HG02852 (cell line): Measurements from ENCODE around the gene MS4A2.
"Not testable (repeated sequence)": the region's sequence is repeated elsewhere in the genome, so short reads cannot be mapped to it uniquely, and the experiment has no call there.

Experiments used
- ATAC-seq: cut with Tn5 transposase; IDR thresholded peaks from one replicate; pipeline ENCODE4 v1.9.1; 2021; ENCODE audit warnings: mild to moderate bottlenecking, moderate library complexity; ENCODE audit not compliant: unreplicated experiment

Gene MS4A2

DNA sequence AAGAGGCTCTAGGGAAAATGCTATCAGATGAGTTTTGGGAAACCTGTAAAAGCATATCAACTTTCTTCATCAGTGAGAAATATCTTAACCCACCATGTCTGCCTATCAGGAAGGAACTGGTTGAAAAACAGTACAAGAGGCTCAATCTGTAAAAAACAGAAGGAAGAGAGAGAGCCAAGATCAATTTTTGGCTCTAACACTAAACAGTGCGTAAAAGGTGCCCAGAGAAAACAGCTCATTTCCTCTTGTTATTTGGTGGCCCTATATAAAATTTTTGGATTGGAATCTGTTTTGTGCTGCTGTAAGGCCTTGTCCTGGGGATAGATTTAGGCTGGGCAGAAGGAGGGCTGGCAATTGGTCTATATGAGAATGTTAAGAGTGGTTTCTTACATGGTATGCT lies 12.1 kb downstream of the MS4A2 start:
- no peak for ATAC-seq

DNA sequence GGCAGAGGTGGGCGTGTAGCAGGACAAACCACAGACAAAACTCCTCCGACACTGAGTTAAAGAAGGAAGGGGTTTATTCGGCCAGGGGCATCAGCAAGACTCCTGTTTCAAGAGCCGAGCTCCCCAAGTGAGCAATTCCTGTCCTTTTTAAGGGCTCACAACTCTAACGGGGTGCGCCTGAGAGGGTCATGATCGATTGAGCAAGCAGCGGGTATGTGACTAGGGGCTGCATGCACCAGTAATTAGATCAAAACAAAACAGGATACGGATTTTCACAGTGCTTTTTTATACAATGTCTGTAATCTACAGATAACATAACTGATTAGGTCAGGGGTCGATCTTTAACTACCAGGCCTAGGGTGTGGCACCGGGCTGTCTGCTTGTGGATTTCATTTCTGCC lies 12.9 kb downstream of the MS4A2 start:
- not testable (repeated sequence) for ATAC-seq

DNA sequence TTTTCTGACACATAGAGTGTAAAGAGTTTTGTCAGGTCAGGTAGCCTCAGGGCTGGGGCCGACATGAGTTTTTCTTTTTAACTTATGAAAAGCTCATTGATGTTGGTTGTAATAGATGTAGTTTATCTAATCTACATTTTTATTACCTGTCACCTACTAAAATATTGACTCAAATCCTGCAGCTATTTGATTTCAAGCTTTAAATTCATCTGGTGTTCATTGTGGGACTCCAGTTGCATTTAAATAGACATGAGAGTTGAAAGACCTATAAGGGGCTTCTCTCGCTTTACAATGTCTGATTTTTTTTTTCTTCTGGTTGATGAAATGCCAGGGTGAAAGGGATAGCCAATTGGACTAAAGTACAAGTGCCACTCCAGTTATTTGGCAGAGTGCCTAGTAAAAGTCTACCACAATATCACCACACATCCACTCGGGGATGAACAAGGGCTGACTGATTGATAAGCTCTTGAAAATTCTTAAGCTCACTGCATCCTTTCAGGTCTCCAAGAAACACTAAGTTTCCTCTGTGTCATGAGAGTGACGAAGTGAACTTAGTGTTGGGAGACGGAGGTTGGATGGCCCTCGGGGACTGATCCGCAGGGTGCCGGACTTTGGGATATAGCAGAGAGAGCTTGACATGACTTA lies 16.1 kb downstream of the MS4A2 start:
- ATAC-seq: not testable (repeated sequence)

DNA sequence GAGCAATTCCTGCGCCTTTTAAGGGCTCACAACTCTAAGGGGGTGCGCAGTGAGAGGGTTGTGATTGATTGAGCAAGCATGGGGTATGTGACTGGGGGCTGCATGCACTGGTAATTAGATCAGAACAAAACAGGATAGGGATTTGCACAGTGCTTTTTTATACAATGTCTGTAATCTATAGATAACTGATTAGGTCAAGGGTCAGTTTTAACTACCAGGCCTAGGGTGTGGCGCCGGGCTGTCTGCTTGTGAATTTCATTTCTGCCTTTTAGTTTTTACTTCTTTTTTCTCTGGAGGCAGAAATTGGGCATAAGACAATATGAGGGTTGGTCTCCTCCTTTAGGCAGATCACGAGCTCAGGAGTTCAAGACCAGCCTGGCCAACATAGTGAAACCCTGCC lies 20.2 kb downstream of the MS4A2 start:
- not testable (repeated sequence) for ATAC-seq

DNA sequence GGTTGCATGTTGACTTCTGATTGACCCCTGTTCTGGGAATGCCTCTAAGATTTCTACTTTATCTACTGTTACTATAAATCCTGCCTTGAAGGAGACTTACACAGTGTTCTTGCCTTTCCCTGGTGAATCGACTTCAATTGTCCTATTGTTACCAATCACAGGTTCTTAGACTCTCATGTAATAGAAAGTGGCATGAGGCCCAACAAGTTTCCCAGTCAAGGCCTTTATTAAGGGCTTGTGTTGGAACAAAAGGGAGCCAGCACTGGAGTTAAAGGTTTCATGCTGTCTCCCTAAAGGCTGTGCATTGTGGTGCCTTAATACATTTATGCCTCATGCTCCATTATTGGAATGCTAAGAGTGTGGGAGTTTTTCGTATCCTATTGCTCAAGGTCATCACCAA lies 23.3 kb downstream of the MS4A2 start:
- ATAC-seq: no peak

DNA sequence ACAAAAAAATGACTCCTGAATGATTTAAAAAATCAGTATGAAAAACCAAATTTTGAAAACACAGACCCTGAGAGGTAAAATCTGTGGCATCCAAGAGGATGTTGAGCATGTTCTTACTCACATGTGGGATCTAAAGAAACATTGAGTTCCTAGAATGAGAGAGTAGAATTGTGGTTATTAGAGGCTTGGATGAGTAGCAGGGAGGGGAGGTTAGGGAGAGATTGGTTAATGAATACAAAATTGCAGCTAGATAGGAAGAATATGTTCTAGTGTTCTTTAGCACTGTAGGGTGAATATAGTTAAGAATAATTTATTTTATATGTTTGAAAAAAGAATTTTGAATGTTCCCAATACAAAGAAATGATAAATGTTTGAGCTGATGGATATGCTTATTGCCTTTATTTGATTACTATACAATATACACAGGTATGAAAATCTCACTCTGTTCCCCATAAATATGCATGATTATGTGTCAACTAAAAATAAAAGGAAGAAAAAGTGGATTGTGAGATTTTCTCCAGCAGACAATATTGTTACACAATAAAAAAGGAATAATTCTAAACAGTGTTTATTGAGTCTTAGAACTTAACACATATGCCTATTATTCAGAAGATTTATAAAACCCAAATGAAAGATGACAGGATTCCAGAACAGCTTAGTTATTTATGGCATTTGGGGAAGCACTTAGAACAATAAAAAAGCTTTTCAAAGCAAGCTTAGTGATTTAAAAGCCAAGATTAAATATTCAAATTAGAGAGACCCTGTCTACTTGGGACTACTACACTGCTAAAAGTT lies 28.7 kb downstream of the MS4A2 start:
- ATAC-seq: no peak

DNA sequence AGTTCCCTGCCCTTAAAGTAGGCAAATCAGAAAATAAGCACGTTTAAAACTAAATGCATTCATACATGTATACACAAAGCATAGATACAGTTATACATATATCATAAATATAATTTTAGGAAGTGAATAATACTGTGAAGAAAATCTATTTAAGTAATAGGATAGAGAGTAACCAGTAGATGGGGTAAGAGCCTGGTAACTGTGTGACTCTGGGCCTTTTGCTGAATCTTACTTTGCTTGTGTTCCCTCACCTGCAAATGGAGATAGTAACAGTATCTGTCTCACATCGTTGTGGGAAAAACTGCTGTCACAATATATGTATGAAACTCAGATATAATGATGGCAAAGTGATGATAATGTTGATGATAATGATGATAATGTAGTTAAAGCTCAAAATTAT lies 29.9 kb downstream of the MS4A2 start:
- ATAC-seq: no peak

DNA sequence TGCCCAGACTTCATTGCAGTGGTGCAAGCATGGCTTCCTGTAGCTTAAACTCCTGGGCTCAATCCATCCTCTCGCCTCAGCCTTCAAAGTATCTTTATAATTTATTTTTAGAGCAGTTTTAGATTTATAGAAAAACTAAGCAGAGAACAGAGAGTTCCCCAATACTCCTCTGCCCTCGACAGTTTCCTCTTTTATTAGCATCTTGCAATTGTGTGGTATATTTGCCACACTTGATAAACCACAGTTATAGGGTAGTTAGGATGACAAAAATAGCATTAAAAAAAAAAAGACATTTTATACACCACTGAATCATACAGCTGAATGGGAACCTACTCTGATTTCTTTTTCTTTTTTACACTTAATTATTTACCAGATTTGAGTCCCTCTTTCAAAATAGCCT lies 31.2 kb downstream of the MS4A2 start:
- no peak for ATAC-seq

DNA sequence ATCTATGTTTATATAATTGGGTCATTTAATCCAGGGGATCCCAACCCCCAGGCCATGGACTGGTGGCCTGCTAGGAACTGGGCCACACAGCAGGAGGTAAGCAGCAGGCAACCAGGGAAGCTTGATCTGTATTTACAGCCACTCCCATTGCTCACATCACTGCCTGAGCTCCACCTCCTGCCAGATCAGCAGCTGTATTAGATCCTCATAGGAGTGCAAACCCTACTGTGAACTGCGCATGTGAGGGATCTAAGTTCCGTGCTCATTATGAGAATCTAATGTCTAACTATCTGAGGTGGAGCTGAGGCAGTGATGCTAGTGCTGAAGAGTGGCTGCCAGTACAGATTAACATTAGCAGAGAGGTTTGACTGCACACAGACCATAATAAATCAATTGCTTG lies 32.8 kb downstream of the MS4A2 start:
- ATAC-seq: no peak

DNA sequence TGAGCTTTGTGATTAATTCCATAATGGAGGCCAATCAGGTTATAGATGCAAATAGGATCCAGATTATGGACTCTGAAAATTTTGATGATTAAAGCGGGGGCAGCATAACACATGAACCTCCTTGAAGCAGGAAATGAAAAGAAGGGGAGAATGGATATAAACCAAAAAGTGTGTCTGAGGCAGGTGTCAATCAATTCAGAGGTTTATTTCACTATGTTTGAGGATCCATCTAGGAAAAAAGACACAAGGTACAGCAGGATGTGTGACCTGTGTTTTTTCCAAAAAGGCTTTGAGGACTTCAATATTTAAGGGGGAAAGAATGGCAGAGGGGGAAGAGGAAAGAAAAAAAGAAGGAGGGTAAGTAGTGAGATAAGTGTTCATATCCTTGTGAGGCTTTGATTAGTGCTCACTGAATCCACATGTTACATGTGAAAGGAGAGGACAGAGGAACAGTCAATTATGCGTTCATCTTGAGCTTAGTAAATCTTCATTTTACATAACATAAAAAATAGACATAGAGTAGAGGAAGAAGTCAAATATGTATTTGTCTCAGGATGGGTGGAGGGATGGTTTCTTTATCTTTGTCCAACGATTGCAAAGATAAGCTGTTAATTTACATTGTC lies 34.1 kb downstream of the MS4A2 start:
- ATAC-seq: no peak

DNA sequence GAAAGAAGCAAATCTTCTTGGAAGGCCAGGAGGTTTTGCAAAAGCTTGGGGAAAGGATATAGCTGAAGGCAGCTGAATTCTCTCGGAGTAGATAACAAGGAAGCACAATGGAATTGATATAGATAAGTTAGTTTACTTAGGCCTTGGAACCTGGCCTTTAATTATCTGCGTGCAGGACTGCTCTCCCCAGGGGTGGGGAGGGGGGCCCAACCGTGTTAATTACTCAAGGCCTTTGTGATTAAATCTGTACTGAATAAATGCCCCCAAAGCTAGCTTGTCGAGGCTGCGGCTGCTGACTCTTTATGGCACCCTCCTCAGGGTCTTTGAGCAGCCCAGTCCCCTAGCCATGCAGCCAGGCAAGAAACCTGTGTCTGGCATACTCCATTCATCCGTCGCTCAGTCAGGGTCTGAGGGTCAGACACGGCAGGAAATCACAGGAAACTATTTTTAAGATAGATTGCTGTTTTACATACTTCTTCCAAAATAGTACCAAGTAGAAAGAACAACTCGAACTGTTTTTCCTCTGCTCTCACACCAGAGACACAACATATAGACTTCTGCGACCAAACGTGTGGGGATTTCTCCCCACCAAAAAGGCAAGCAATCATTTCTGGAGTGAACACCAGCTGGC lies 36.5 kb downstream of the MS4A2 start:
- ATAC-seq: no peak

DNA sequence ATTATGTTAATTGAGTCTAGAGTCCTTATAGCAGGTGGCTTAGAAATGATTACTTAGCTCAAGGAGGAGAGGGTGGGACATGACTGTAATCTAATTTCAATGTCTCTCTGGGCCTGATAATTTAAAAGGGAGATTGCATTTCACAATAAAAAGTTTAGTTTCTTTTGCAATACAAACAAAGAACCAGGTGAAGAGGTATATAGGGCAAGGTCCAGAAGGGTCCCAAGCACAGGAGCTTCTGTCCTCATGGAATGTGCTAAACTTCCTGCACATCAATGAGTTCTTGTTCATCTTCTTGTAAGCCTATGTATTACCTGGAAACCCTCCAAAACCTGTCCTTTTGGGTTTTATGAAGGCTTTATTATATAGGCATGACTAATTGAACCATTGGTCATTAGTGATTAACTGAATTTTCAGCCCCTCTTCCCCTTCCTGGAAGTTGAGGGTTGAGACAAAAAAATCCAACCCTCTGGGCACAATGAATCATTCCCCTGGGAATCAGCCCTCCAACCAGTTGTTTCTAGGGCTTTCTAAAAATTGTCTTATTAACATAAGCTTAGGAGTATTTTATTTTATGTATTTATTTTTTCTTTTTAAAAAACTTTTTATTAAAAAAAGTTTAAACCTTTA lies 37.6 kb downstream of the MS4A2 start:
- no peak for ATAC-seq

DNA sequence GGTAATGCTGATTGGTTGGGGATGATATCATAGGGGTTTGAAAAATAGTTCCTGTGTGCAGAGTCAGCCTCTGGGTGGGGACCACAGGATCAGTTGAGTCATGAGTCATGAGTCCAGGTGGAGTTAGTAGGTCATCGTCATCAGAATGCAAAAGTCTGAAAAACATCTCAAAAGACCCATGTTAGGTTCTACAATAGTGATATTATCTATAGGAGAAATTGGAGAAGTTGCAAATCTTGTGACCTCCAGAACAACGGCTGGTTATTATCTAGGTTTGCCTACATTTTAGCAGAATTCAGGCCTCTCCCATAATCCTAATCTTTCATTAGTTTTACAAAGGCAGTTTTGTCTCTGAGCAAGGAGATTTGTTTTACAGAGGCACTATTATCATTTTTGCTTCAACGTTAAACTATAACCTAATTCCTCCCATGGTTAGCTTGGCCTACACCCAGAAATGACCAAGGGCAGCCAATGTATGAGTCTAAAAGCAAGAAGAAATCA lies 38.9 kb downstream of the MS4A2 start:
- no peak for ATAC-seq

DNA sequence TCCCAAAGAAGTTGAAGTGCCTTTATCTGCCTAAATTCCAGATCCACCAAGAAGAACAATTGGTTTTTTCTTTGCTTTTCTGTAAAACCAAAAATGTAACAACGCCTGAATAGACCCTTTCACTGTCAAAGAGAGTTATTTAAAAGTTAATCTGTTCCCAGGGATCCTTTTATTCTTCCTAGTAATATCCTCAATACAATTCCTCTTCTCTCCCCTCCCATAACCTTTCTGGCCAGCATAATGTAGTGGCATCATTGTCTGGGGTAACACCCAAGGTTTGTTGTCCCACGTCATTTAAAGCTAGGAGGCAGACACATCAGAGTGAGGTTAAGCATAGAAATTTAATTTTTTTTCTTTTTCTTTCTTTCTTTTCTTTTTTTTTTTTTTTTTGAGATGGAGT lies 39.9 kb downstream of the MS4A2 start:
- no peak for ATAC-seq

DNA sequence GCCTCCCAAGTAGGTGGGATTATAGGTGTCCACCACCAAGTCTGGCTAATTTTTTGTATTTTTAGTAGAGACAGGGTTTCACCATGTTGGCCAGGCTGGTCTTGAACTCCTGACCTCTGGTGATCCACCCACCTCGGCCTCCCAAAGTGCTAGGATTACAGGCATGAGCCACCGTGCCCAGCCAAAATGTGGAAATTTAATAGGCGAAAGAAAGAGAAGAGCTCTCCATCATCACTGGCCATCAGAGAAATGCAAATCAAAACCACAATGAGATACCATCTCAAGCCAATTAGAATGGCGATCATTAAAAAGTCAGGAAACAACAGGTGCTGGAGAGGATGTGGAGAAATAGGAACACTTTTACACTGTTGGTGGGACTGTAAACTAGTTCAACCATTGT lies 40.4 kb downstream of the MS4A2 start:
- not testable (repeated sequence) for ATAC-seq

DNA sequence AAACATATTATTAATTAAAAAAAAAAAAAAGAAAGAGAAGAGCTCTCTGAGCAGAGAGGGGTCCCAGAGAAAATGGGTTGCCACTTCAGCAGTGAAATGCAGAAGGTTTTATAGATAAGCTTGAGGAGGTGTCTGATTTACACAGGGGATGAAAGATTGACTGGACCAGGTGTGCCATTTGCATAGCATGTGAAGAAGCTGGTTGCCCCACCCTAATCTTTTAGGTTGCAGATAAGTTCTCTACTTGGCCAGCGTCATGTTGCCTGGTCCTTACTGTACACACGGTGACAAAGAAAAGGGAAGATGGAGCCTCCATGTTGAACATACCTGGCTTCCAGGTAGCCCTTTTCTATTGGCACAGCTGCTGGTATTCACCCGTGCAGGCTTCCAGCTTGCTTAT lies 41.4 kb downstream of the MS4A2 start:
- no peak for ATAC-seq

DNA sequence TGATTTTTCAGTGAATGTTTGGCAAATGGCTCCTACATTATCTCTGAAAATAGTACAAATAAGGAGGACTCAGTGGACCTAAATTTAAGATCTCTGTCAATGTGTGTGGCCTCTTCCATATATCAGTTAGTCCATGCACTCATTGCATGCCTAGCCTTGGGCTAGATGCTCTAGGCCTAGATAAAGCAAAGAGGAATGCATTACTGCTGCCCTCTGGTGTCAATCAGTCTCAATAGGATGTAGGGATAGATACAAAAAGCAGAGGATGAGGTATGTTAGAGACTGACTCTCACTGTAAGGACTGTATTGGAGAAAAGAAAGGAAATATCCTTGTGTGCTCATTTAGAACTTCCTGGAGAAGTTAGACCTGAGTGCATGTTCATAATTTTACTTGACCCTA lies 42.0 kb downstream of the MS4A2 start:
- ATAC-seq: no peak

DNA sequence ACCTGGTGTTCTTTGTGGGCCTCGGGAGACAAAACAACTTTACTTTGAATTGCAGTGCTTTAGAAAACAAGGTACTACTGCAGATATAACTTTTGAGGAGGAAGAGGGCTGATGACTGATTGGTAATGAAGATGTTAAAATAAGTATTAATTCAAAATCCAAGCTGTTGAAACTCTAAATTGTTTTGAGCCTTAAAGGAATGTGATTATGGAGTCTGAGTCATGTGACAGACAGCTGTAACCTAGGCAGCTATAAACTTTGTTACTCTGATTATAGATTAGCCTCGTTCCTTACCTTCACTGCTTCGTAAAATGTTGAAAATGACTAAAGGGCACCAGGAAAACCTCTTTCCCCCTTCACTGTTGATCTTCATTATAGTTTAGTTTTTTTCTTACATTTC lies 43.4 kb downstream of the MS4A2 start:
- no peak for ATAC-seq

DNA sequence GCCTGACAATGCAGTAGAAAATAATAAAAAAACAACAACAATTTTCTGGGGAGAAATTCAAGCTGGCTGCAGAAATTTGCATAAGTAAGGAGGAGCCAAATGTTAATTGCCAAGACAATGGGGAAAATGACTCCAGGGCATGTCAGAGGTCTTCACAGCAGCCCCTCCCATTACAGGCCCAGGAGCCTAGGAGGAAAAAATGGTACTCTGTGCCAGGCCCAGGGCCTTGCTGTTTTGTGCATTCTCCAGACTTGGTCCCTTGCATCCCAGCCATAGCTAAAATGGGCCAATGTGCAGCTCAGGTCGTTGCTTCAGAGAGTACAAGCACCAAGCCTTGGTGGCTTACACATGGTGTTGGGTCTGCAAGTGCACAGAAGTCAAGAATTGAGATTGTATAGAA lies 45.5 kb downstream of the MS4A2 start:
- no peak for ATAC-seq

DNA sequence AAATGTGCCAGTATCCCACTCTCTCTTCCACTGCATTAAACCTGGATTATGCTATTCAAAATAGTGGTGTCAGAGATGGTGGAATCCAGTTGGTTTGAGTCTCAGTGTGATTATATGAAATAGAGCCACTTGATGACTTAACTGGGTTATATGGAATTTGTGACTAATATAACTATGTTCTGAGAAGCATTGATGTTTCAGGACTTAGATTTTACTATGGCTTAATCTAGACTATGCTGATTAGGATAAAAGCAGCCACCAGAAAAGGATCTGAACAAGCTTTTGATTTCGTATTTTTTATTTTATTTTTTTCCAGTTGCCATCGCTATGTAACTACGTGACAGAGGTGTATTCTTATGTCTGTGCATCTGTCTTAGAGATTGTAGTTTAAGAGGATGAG lies 55.3 kb downstream of the MS4A2 start:
- ATAC-seq: no peak

DNA sequence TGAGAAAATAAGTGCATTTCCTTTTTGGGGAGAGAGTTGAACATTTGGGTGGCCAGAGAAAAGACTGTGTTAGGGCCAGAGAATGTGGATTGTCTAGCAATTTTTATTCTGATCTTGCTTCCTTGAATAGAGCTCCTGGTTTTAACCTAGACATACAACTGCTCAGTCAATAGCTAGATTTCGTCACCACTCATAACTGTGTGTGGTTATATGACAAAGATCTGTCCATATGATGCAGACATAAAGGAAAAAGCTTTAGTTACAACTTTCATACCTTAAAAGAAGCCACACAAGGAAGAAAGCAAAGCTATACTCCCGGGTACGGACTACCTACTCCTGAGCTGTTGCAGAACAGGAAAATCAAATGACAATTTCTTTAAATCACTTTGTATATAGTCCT lies 57.2 kb downstream of the MS4A2 start:
- no peak for ATAC-seq
